Superior temporal gyrus (tissue), 1 donor: Measurements from ENCODE around the gene PYROXD2.

Experiments
- DNase-seq: peaks from one replicate; pipeline ENCODE4 v3.0.0-alpha.2; 2016; ENCODE audit errors: extremely low spot score

The PYROXD2 gene

DNA sequence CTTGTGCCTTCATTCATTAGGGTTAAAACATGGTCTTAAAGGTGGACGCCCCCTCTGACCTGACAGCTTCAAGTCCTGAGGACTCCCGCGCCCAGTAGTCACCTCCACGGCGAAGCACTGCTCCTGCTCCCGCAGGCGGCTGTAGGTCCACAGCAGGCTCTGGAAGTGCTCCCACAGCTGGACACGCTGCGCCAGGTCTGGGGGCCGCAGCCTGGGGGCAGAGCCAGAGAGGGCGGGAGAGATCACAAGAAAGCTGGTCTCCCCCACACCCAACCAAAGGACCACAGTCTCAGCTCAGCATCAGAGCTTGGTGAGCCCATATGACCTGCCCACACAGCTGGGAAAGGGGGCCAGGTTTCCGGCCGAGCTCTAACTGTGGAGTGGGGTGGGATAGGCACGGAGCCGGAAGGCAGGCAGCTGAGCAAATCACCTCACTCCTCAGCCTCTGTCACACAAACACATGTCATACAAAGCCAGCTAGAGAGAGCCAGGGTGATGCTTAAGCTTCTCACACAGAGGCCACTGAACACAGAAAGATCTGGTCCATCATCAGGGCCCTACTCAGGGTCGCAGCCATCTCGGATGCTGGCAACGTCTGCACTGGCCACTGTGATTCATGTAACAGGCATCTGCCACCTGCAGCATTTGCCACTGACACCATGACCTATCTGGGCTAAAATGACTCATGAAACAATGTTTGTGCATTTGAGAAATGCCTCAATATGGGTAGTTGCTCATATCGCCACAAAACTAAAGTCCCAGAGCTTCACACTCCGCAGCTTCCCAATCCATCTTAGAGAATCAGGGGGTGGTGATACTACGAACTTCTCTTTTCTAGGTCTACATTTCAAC, 19.1 kb upstream of the PYROXD2 start:
- DNase-seq, result no peak

- DNase-seq, result no peak
Measured at GRCh38 chr10:98433371-98433770, 18.4 kb upstream of the PYROXD2 start.

DNA sequence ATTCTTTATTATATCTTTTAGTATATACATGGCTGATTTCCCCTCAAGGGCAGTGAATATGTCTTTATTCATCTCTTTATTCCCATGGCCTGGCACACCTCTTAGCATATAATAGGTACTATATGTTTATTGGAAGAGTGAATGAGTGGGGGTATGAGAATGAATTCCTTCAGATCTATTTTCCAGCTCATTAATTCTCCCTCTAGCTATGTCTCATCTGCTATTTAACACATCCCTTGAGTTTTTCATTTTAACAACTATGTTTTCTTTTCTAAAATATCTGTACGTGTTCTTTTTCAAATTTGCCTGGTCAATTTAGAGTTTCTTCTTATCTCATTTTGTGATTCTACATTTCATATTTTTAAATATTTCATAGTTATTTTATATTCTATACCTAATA, 17.3 kb upstream of the PYROXD2 start:
- DNase-seq, result no peak

DNA sequence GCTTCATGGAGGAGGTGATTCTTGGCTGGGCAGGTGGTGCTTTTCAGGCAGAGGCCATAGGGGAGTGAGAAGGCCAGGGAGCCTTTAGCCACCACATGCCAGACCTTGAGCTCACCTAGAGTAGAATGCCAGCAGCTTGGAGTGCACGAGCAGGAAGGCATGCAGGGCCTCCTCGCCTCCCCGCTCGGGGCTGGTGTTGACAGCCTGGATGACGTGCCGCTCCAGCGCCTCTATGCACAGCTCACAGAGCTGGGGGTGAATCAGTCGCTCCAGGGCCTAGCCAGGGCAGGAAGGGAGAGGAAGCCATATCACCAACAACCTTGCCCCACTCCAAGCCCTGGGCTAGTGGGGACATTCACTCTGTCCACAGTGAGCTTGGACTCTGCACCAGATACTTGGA, 16.0 kb upstream of the PYROXD2 start:
- DNase-seq, result no peak

DNA sequence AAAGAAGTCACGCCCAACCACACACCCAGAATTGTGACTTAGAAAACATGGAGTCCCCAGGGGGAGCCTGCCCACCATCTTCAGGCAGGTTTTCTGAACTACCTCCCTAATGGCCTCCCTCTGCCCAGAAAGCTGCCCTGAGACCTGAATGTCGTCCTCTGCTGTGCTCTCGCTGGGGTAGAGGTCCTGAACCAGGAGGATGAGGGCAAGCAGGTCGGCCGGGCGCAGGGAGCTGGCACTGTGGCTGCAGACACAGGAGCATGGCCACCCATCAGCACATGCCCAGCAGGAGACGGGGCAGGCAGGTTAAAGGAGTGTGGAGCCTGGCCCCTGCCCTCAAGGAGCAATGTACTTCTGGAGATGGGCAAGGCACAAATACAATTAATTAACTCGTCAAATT, 15.4 kb upstream of the PYROXD2 start:
- no peak for DNase-seq

- DNase-seq, result no peak
Measured at GRCh38 chr10:98429320-98430072, 14.5 kb upstream of the PYROXD2 start.

DNA sequence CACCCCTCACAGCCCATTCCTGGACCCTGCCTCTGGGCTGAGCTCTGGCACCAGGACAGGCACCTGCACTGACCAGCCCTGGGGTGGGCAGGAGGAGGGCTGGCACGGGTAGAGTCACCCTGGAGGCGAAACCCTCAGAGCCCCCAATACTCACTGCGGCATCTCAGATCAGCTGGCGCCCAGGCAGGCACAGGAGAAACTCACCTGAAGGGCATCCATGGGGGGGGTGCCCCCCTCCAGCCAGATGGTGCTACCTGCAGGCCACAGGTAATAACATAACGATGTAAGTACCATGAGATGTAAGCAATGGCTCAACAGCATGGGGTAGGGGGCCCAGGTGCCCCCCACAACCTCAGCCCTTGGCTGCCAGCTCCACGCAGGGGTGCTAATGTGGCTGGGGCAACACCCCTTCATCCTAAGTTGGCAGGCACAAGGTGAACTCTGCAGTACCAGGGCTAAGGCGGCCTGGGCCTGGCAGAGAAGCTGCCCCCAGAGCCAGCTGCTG, 12.1 kb upstream of the PYROXD2 start:
- no peak for DNase-seq

GRCh38 chr10:98425511-98426352, 10.8 kb upstream of the PYROXD2 start:
- no peak for DNase-seq

GRCh38 chr10:98424295-98425254, 9.6 kb upstream of the PYROXD2 start:
- no peak for DNase-seq

GRCh38 chr10:98423691-98424120, 8.7 kb upstream of the PYROXD2 start:
- no peak for DNase-seq

GRCh38 chr10:98422182-98422581, 7.2 kb upstream of the PYROXD2 start:
- no peak for DNase-seq

DNA sequence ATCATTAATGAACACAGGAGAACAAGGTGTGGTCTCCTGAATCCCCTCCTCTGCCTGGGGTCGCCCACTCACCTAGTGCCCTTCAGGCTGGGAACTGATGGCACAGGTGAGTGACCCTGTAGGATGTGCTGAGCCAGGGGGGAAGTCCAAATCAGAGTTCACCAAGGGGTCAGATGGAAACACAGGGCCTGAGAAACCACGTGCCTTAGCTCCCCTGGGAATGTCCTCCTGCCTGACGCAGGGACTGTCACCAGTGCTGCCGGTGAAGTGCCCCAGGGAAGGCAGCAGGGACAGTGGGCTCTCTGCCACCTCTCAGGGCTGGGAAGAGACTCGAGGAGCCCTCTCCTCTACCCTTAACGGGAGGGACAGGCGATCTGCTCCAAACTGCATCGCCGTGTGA, 5.8 kb upstream of the PYROXD2 start:
- no peak for DNase-seq

- DNase-seq, result no peak
Measured at GRCh38 chr10:98419469-98420261, 4.7 kb upstream of the PYROXD2 start.

DNA sequence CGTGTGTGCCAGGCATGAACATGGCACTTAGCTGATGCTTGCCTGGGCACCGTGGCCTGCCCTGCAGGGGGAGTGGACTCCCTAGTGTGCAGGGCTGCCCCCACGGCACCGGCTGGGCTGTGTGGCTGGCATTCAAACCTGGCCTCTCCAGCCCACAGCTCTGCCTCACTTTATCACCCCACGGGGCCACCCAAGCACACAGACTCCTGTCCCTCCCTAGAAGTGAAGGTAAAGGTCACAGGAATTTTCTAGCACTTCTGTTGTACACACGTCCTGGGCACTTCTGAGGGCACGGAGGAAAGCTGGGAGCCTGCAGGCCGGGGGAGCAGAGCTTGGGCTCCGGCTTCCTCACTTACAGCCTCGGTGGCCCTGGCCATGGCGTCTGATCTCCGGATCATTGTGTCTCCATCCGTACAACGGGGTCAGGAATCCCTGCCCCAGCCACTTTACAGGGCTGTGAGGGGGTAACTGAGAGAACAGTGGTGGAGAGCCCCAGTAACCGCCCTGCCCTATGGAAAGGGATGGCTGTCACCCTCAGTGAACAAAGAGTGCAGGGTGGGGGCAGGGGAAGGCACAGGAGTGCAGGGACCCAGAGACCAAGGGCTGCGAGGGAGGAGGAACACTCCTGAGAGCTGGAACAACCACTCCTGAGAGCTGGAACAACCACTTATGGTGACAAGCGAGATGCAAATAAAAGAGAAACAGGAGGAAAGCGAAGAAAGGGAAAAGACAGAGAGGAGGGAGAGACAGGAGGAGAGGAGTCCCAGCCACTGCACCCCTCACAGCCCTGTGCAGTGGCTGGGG, 3.9 kb upstream of the PYROXD2 start:
- DNase-seq, result no peak

GRCh38 chr10:98417973-98418664, 3.1 kb upstream of the PYROXD2 start:
- DNase-seq, result no peak

DNA sequence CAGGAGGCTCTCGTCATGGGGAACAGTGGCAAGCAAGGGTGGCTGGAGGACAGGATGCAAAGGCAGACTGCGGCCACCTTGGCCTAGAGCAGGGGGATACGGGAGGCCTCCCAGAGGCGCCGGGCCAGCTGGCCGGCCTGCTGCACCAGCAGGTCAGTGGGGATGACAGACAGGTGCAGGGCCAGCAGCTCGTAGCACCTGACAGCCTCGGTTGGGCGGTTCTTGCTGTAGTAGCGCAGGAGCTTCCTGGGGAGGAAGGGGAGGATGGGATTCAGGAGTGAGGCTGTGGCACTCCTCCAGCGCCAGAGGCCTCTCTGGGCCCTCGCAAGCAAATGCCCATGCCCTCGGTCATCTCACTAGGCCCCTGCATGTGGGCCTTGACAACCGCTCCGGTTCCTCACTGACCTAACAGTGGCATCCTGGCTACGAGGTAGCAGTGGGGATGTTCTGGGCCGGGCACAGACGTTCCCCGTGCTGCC, 2.5 kb upstream of the PYROXD2 start:
- no peak for DNase-seq

- DNase-seq, result no peak
Measured at GRCh38 chr10:98416606-98417388, 1.8 kb upstream of the PYROXD2 start.

DNA sequence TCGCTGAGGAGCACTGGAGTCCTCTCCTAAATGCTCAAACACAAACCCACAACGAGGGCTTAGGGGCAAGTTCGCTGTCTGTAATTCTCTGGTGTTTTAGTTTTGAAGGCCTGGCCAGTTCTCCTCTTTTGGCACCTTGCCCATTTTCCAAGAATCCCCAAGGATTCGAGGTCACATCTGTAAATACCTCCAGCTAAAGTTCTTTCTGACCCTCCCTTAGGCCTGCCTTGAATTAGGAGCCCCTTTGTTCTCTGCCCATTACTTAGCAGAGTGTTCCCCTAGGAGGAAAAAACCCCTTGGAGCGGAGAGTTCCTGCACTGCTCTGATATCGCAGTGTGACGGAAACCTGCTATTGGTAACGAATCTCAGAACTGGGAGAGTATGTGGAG, 743 bp upstream of the PYROXD2 start:
- no peak for DNase-seq
